IMR-90 (cell line): ENCODE results near the gene DDX50. TPM values are rescaled to one million over a fixed set of nuclear protein-coding genes. Genes with fewer than 3 reads are reported as not detected.

ENCODE experiments used
- ATAC-seq: fragments of 200-7000 bp; cut with Tn5 transposase; 2 replicates; pipeline ENCODE4 v1.9.1; 2020; ENCODE audit warnings: low read depth, mild to moderate bottlenecking, moderate library complexity
- BruUV-seq: library from RNA; stranded (reverse); fragments of 400-500 nt; replicated peaks from 2 replicates; lab custom pipeline; 2021; lab: Mats Ljungman, UMichigan
- CTCF ChIA-PET: fragments of 300-600 bp; formaldehyde crosslinking; extraction: SDS; loops from one replicate; lab custom pipeline; 2021; ENCODE audit warnings: antibody characterized with exemption; lab: Yijun Ruan, JAX
- POLR2A ChIA-PET: fragments of 300-600 bp; sonication (Branson Sonifier 250); formaldehyde crosslinking; loops from one replicate; lab custom pipeline; 2022; ENCODE audit warnings: antibody characterized with exemption; ENCODE audit not compliant: unreplicated experiment; lab: Charles Lee
- DNase-seq: peaks from one replicate; pipeline ENCODE4 v3.0.0; 2013
- H2AFZ ChIP-seq: replicated peaks from 2 replicates; pipeline ENCODE3; 2013; ENCODE audit warnings: low read length, mild to moderate bottlenecking; ENCODE audit not compliant: poor library complexity
- H2AK5ac ChIP-seq: 2 replicates; pipeline ENCODE4 v1.6.1; 2013; ENCODE audit warnings: low read depth, low read length, inconsistent platforms
- H2AK9ac ChIP-seq: replicated peaks from 2 replicates; pipeline ENCODE3; 2013; ENCODE audit warnings: mild to moderate bottlenecking, low read depth, low read length, moderate library complexity; ENCODE audit not compliant: poor library complexity
- H2BK120ac ChIP-seq: 2 replicates; pipeline ENCODE4 v1.6.1; 2013; ENCODE audit warnings: low read depth, low read length, inconsistent platforms
- H2BK15ac ChIP-seq: 3 replicates; pipeline ENCODE4 v1.6.1; 2013; ENCODE audit warnings: low read depth, low read length, inconsistent platforms
- H2BK20ac ChIP-seq: 2 replicates; pipeline ENCODE4 v1.6.1; 2013; ENCODE audit warnings: low read depth, mild to moderate bottlenecking, inconsistent platforms, low read length, moderate library complexity
- H2BK5ac ChIP-seq: 2 replicates; pipeline ENCODE4 v1.6.1; 2013; ENCODE audit warnings: mild to moderate bottlenecking, low read depth, low read length, inconsistent platforms; ENCODE audit not compliant: poor library complexity, severe bottlenecking
- H3K14ac ChIP-seq: replicated peaks from 2 replicates; pipeline ENCODE4 v1.6.1; 2013; ENCODE audit warnings: low read depth, low read length, inconsistent platforms
- H3K18ac ChIP-seq: 2 replicates; pipeline ENCODE4 v1.6.1; 2013; ENCODE audit warnings: low read depth, low read length, control low read depth
- H3K23ac ChIP-seq: 2 replicates; pipeline ENCODE4 v1.6.1; 2013; ENCODE audit warnings: low read depth, low read length, inconsistent platforms
- H3K27ac ChIP-seq: 2 replicates; pipeline ENCODE4 v1.5.1; 2013; ENCODE audit warnings: mild to moderate bottlenecking, control low read depth, low read length; ENCODE audit not compliant: insufficient read depth
- H3K27me3 ChIP-seq: 2 replicates; pipeline ENCODE4 v1.6.1; 2013; ENCODE audit warnings: low read length; ENCODE audit not compliant: control insufficient read depth, insufficient read depth
- H3K36me3 ChIP-seq: 2 replicates; pipeline ENCODE4 v1.6.1; 2013; ENCODE audit warnings: low read length, mixed read lengths; ENCODE audit not compliant: control insufficient read depth, insufficient read depth
- H3K4ac ChIP-seq: 2 replicates; pipeline ENCODE4 v1.6.1; 2013; ENCODE audit warnings: low read depth, low read length, inconsistent platforms
- H3K4me1 ChIP-seq: 2 replicates; pipeline ENCODE4 v1.6.1; 2013; ENCODE audit warnings: low read length, mixed read lengths; ENCODE audit not compliant: control insufficient read depth, insufficient read depth
- H3K4me2 ChIP-seq: 2 replicates; pipeline ENCODE4 v1.6.1; 2013; ENCODE audit warnings: low read depth, mild to moderate bottlenecking, control low read depth, low read length, moderate library complexity
- H3K4me3 ChIP-seq: 2 replicates; pipeline ENCODE4 v1.5.1; 2013; ENCODE audit warnings: low read depth, mild to moderate bottlenecking, control low read depth, low read length, moderate library complexity; ENCODE audit not compliant: insufficient read depth
- H3K56ac ChIP-seq: 2 replicates; pipeline ENCODE4 v1.6.1; 2013; ENCODE audit warnings: low read length, inconsistent platforms; ENCODE audit not compliant: insufficient read depth; ENCODE audit errors: extremely low read depth
- H3K79me1 ChIP-seq, 2 experiments: 2 replicates each; pipeline ENCODE4 v1.6.1; 2013; ENCODE audit warnings: low read length in 2 of 2, inconsistent platforms in 1 of 2, low read depth in 1 of 2
- H3K9ac ChIP-seq: 2 replicates; pipeline ENCODE4 v1.6.1; 2013; ENCODE audit warnings: low read depth, low read length, control low read depth
- H3K9me1 ChIP-seq: 2 replicates; pipeline ENCODE4 v1.6.1; 2013; ENCODE audit warnings: low read length, inconsistent platforms; ENCODE audit not compliant: insufficient read depth
- H3K9me3 ChIP-seq: 2 replicates; pipeline ENCODE4 v1.6.1; 2013; ENCODE audit warnings: low read length; ENCODE audit not compliant: control insufficient read depth, insufficient read depth
- H4K20me1 ChIP-seq: 2 replicates; pipeline ENCODE4 v1.6.1; 2013; ENCODE audit warnings: low read length, inconsistent platforms; ENCODE audit not compliant: insufficient read depth
- H4K5ac ChIP-seq: 2 replicates; pipeline ENCODE4 v1.6.1; 2013; ENCODE audit warnings: mild to moderate bottlenecking, low read depth, low read length, control low read depth
- H4K8ac ChIP-seq, 2 experiments: 2 replicates each; pipeline ENCODE4 v1.6.1; 2013; ENCODE audit warnings: low read depth in 2 of 2, low read length in 2 of 2, control low read depth in 1 of 2, inconsistent platforms in 1 of 2
- H4K91ac ChIP-seq: 2 replicates; pipeline ENCODE4 v1.6.1; 2013; ENCODE audit warnings: low read depth, low read length, inconsistent platforms; ENCODE audit not compliant: insufficient read depth
- BHLHE40 ChIP-seq: fragments of 150-350 bp; IDR thresholded peaks from 2 replicates; pipeline ENCODE4 v1.6.1; 2016; ENCODE audit warnings: mild to moderate bottlenecking, low read depth, low read length
- ELK1 ChIP-seq: fragments of 150-350 bp; IDR thresholded peaks from 2 replicates; pipeline ENCODE4 v1.6.1; 2016; ENCODE audit warnings: low read depth, mild to moderate bottlenecking, low read length, moderate library complexity, borderline replicate concordance
- MAFK ChIP-seq: IDR thresholded peaks from 2 replicates; pipeline ENCODE4 v1.6.1; 2012; ENCODE audit warnings: low read depth, low read length, improper control_type of control experiment
- NFE2L2 ChIP-seq: fragments of 150-350 bp; IDR thresholded peaks from 2 replicates; pipeline ENCODE4 v1.6.1; 2016; ENCODE audit warnings: low read depth, mild to moderate bottlenecking, low read length
- RAD21 ChIP-seq: IDR thresholded peaks from 2 replicates; pipeline ENCODE4 v1.6.1; 2012; ENCODE audit warnings: low read length, improper control_type of control experiment
- SMC3 ChIP-seq: fragments of 150-350 bp; IDR thresholded peaks from 2 replicates; pipeline ENCODE4 v1.6.1; 2016; ENCODE audit warnings: low read depth, mild to moderate bottlenecking, antibody characterized with exemption, low read length, moderate library complexity
- USF2 ChIP-seq: fragments of 150-350 bp; IDR thresholded peaks from 2 replicates; pipeline ENCODE4 v1.6.1; 2017; ENCODE audit warnings: mild to moderate bottlenecking, antibody characterized with exemption, low read length, low read depth
- WGBS, 2 experiments: methylation state at CpG; one replicate each; pipeline versions ENCODE4 v1.1.5 to v1.1.7; 2013; ENCODE audit warnings: missing lambda C conversion rate in 2 of 2; ENCODE audit not compliant: insufficient read length in 1 of 2; ENCODE audit errors: extremely low coverage in 2 of 2; 5-methylcytosine and 5-hydroxymethylcytosine counted together
- dilution Hi-C: fragments of 300-500 bp; cut with HindIII; formaldehyde crosslinking; loops from one replicate; pipeline ENCODE4 v1.14.3; 2018; ENCODE audit warnings: low sequenced_read_pairs; ENCODE audit not compliant: unreplicated experiment
- in situ Hi-C: fragments of 300-500 bp; cut with MboI; formaldehyde crosslinking; loops from 3 replicates; pipeline ENCODE4 v1.14.3; 2019; ENCODE audit warnings: low sequenced_read_pairs, inconsistent platforms, mixed read lengths
- intact Hi-C: fragments of 100-400 bp; cut with micrococcal nuclease; formaldehyde crosslinking; loops from 2 replicates; pipeline ENCODE4 v1.10.0; 2022
- polyA plus RNA-seq, 3 experiments: library from polyadenylated mRNA; depleted of rRNA; stranded (reverse); fragments of >200 nt; gene quantifications; 2 replicates each; pipeline ENCODE4 v1.2.3, GENCODE V29; 2012; ENCODE audit warnings: low replicate concordance in 1 of 3
- total RNA-seq: library from RNA; depleted of rRNA; stranded (reverse); fragments of >200 nt; gene quantifications from 2 replicates; pipeline ENCODE4 v1.2.3, GENCODE V29; 2012

Gene DDX50
- total and polyA plus RNA-seq, 2 of the 4 experiments (the other 2 are of a cell fraction) = 31.1 to 55.7 TPM

- Histone ChIP-seq H3K9me1 (no peaks in the 10 kb centered on the region), H4K8ac (no peak overlapping the region), H3K4me3 (no peak overlapping the region), H3K4me1 (no peaks in the 10 kb centered on the region), H3K4ac (no peak overlapping the region), H3K9ac (no peak overlapping the region), H3K18ac (no peak overlapping the region), H3K4me2 (no peak overlapping the region), H4K5ac (no peak overlapping the region), H3K36me3 (no peaks in the 10 kb centered on the region), H2BK15ac (no peak overlapping the region), H2AK5ac (no peak overlapping the region), H2AFZ (no peak overlapping the region), H3K27me3 (peaks cover 23% of the 10 kb centered on the region), H3K14ac (no peak overlapping the region), H2BK20ac (no peak overlapping the region), H2BK120ac (no peak overlapping the region), H3K27ac (no peak overlapping the region), H3K23ac (no peak overlapping the region), H3K56ac (no peak overlapping the region), H2AK9ac (no peak overlapping the region), H4K20me1 (no peaks in the 10 kb centered on the region), H4K91ac (no peak overlapping the region), H3K9me3 (peaks cover 12% of the 10 kb centered on the region), H3K79me1 (no peaks in the 10 kb centered on the region), H2BK5ac (no peak overlapping the region)
- DNase-seq (no peak), ATAC-seq (no peak)
- in situ Hi-C loops = no loop called here
- BruUV-seq = no TSS peak
- ChIA-PET POLR2A (no interaction called here), CTCF (interaction anchor here (0.6 kb wide), 1 partner anchor 36 kb away, joined by 3 read pairs; no protein-coding TSS in a partner anchor)
- dilution Hi-C loops = no loop called here
- 94% methylated on average over 2 of the region's 5 CpGs; no CpG with 5 or more reads in 1 of the 2 experiments for WGBS, 2 experiments
- intact Hi-C loops = no loop called here
- no peak for TF ChIP-seq SMC3
- TF ChIP-seq RAD21 = no peak
- no peak for TF ChIP-seq ELK1
- TF ChIP-seq MAFK = no peak
- no peak for TF ChIP-seq BHLHE40
- TF ChIP-seq USF2 = no peak
- TF ChIP-seq NFE2L2 = no peak
Measured at GRCh38 chr10:68861253-68861652, 39.9 kb upstream of the DDX50 start.
